Activated CD8-positive, alpha-beta memory T cell treated with anti-CD3 and anti-CD28 coated beads for 36 hours (primary cell): ENCODE results near the gene EPHA2. TPM values are rescaled to one million over a fixed set of nuclear protein-coding genes. Genes with fewer than 3 reads are reported as not detected.

ENCODE experiments used
- CTCF ChIA-PET: fragments of 350-600 bp; sonication (Branson Sonifier 250); formaldehyde crosslinking; loops from one replicate; lab custom pipeline; 2021; ENCODE audit warnings: antibody characterized with exemption; lab: Charles Lee
- POLR2A ChIA-PET: fragments of 350-600 bp; sonication (Branson Sonifier 250); formaldehyde crosslinking; loops from one replicate; lab custom pipeline; 2021; ENCODE audit warnings: antibody characterized with exemption; lab: Charles Lee
- total RNA-seq, 2 experiments: library from RNA; stranded (reverse); gene quantifications; one replicate each; pipeline ENCODE4 v1.2.3, GENCODE V29; 2021

The EPHA2 gene
- total RNA-seq, 2 experiments from 2014 or later, result not detected

DNA sequence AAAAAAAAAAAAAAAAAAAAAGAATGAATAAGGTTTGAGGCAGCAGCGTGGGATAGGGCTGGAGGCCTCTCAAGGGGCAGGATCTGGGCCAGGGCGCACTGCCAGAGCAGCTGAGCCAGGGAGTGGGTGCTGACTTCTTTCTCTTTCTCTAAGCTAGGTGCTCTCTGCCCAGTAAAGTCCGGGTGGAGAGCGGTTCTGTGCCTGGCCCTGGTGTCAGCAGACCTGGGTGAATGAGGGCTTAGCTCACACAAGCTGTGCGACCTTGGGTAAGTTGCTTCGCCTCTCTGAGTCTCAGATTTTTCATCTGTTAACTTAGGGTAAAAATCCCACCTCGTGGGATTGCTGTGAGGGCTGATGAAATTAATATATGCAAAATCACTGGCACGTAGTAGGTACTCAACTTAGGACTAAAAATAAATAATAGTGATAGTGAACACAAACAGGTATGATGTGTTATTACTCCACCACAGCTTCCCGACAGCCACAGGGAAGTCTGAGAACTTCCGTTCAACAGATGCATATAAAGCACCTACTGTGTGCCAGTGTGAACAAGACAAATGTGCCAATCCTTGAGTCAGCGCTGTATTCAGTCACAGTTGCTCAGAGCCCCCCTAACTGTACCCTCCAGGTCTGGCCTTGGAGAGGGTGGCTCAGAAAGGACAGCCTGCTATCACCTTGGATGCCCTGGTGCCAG, 80.4 kb downstream of the EPHA2 start:
- CTCF ChIA-PET, result interaction anchor here (0.6 to 1.7 kb wide), 6 partner anchors 17 to 410 kb away, joined by 3 to 5 read pairs (median 3); no protein-coding TSS in a partner anchor
- POLR2A ChIA-PET, result no interaction called here

Other genes with a start within 250 kb of the EPHA2 start
- gene ZBTB17, start 180.0 kb downstream of the EPHA2 start, total RNA-seq, result 10 to 100 TPM; 54.8 to 57.9 TPM
- not detected for gene SRARP, start 151.8 kb downstream of the EPHA2 start, total RNA-seq
- gene HSPB7, start 138.0 kb downstream of the EPHA2 start, total RNA-seq, result not detected
- not detected for gene CLCNKA, start 134.0 kb downstream of the EPHA2 start, total RNA-seq
- gene CLCNKB, start 112.3 kb downstream of the EPHA2 start, total RNA-seq, result not detected
- under 1 TPM; 0.15 to 0.19 TPM for gene FAM131C, start 82.4 kb downstream of the EPHA2 start, total RNA-seq
- 1 to 10 TPM; 5.7 to 6.0 TPM for gene ARHGEF19, start 56.6 kb upstream of the EPHA2 start, total RNA-seq
- 1 to 10 TPM; 2.6 to 3.2 TPM for gene CPLANE2, start 81.1 kb upstream of the EPHA2 start, total RNA-seq
- gene FBXO42, start 196.4 kb upstream of the EPHA2 start, total RNA-seq, result 10 to 100 TPM; 16.5 to 17.2 TPM
- 100 to 1,000 TPM; 204 to 214 TPM for gene SZRD1, start 211.2 kb upstream of the EPHA2 start, total RNA-seq